H1 (cell line): Measurements from ENCODE around the gene PPP1R9A. TPM values are rescaled to one million over a fixed set of nuclear protein-coding genes. Genes with fewer than 3 reads are reported as not detected.
A peak's percentile ranks its signal among the peaks of the same experiment; 100 is the strongest.

Experiments
- CTCF ChIA-PET: fragments of 300-600 bp; sonication (Branson Sonifier 250); formaldehyde crosslinking; loops from one replicate; lab custom pipeline; 2021; ENCODE audit not compliant: partially characterized antibody; lab: Charles Lee
- POLR2A ChIA-PET: fragments of 300-600 bp; sonication (Branson Sonifier 250); formaldehyde crosslinking; loops from one replicate; lab custom pipeline; 2021; ENCODE audit warnings: inconsistent platforms; ENCODE audit not compliant: partially characterized antibody; lab: Charles Lee
- DNase-seq, 2 experiments: peaks; one replicate each; pipeline versions ENCODE4 v3.0.0 to v3.0.0-alpha.2; 2010 to 2022; ENCODE audit warnings: low spot score in 2 of 2, low read depth in 1 of 2, mixed read lengths in 1 of 2
- FAIRE-seq: peaks from 2 replicates; lab custom pipeline; 2011; peaks lifted over from hg19 to GRCh38; lab: Jason Lieb, UNC
- H2AFZ ChIP-seq: 2 replicates; pipeline ENCODE4 v1.8.1; 2012; ENCODE audit warnings: low read length, inconsistent platforms
- H2AK5ac ChIP-seq: 2 replicates; pipeline ENCODE4 v1.6.1; 2013; ENCODE audit warnings: low read depth, low read length
- H2BK120ac ChIP-seq: replicated peaks from 2 replicates; pipeline ENCODE3; 2013; ENCODE audit warnings: low read depth, low read length, inconsistent platforms
- H2BK12ac ChIP-seq: 2 replicates; pipeline ENCODE4 v1.6.1; 2013; ENCODE audit warnings: low read depth, low read length
- H2BK15ac ChIP-seq: 2 replicates; pipeline ENCODE4 v1.6.1; 2013; ENCODE audit warnings: low read length
- H2BK20ac ChIP-seq: 2 replicates; pipeline ENCODE4 v1.6.1; 2013; ENCODE audit warnings: low read length
- H2BK5ac ChIP-seq: 2 replicates; pipeline ENCODE4 v1.6.1; 2013; ENCODE audit warnings: low read depth, low read length
- H3K14ac ChIP-seq: 2 replicates; pipeline ENCODE4 v1.6.1; 2013; ENCODE audit warnings: inconsistent platforms; ENCODE audit not compliant: insufficient read length
- H3K18ac ChIP-seq: 2 replicates; pipeline ENCODE4 v1.6.1; 2013; ENCODE audit warnings: low read length; ENCODE audit errors: extremely low read depth
- H3K23ac ChIP-seq: 2 replicates; pipeline ENCODE4 v1.6.1; 2013; ENCODE audit warnings: inconsistent platforms; ENCODE audit not compliant: insufficient read length
- H3K23me2 ChIP-seq: 2 replicates; pipeline ENCODE4 v1.6.1; 2013; ENCODE audit warnings: low read depth, low read length
- H3K27ac ChIP-seq: 2 replicates; pipeline ENCODE4 v1.6.1; 2011; ENCODE audit warnings: low read depth, low read length, inconsistent platforms
- H3K27me3 ChIP-seq, 4 experiments: replicated peaks in 1 of 4; 1 replicate in 1 of 4; 2 replicates in 3 of 4; pipeline versions ENCODE4 v1.6.1 to v1.8.1; 2011 to 2013; ENCODE audit warnings: low read length in 3 of 4, mild to moderate bottlenecking in 3 of 4, inconsistent platforms in 2 of 4, mixed read lengths in 2 of 4, moderate library complexity in 1 of 4; ENCODE audit not compliant: control insufficient read depth in 3 of 4, insufficient read depth in 3 of 4; ENCODE audit errors: extremely low read depth in 1 of 4
- H3K36me3 ChIP-seq, 4 experiments: 2 replicates each; pipeline versions ENCODE4 v1.6.1 to v1.8.1; 2011 to 2013; ENCODE audit warnings: mild to moderate bottlenecking in 4 of 4, low read length in 3 of 4, moderate library complexity in 2 of 4, control low read depth in 1 of 4, inconsistent platforms in 1 of 4; ENCODE audit not compliant: insufficient read depth in 4 of 4, control insufficient read depth in 2 of 4
- H3K4ac ChIP-seq: replicated peaks from 2 replicates; pipeline ENCODE3; 2013; ENCODE audit warnings: low read length, low read depth, mixed read lengths, inconsistent platforms; ENCODE audit not compliant: insufficient read length
- H3K4me1 ChIP-seq, 4 experiments: replicated peaks in 1 of 4; 1 replicate in 1 of 4; 2 replicates in 3 of 4; pipeline versions ENCODE4 v1.6.1 to v1.8.1; 2011 to 2013; ENCODE audit warnings: low read length in 3 of 4, inconsistent platforms in 2 of 4, mixed read lengths in 1 of 4; ENCODE audit not compliant: insufficient read depth in 4 of 4, control insufficient read depth in 3 of 4
- H3K4me2 ChIP-seq, 2 experiments: 2 replicates each; pipeline versions ENCODE4 v1.6.1 to v1.8.1; 2011 to 2013; ENCODE audit warnings: low read depth in 2 of 2, low read length in 2 of 2, control low read depth in 1 of 2, inconsistent platforms in 1 of 2, mild to moderate bottlenecking in 1 of 2; ENCODE audit not compliant: insufficient read depth in 1 of 2
- H3K4me3 ChIP-seq, 4 experiments: fragments of 200-600, 300-600 bp in 1 of 4; sonication (generic), shearing (Covaris generic), sonication (Bioruptor Twin) in 1 of 4; 2 replicates each; pipeline versions ENCODE4 v1.5.1 to v1.8.1; 2011 to 2016; ENCODE audit warnings: low read length in 4 of 4, low read depth in 3 of 4, control low read depth in 2 of 4, inconsistent platforms in 2 of 4, mild to moderate bottlenecking in 2 of 4, mixed read lengths in 1 of 4, moderate library complexity in 1 of 4; ENCODE audit not compliant: insufficient read depth in 2 of 4; ENCODE audit errors: extremely low read depth in 1 of 4
- H3K56ac ChIP-seq: replicated peaks from 2 replicates; pipeline ENCODE3; 2013; ENCODE audit warnings: low read depth, mild to moderate bottlenecking, mixed read lengths, low read length, inconsistent platforms; ENCODE audit not compliant: insufficient read length
- H3K79me1 ChIP-seq: 2 replicates; pipeline ENCODE4 v1.6.1; 2013; ENCODE audit warnings: low read depth, low read length, control low read depth
- H3K79me2 ChIP-seq, 2 experiments: 2 replicates each; pipeline versions ENCODE4 v1.6.1 to v1.8.1; 2012 to 2013; ENCODE audit warnings: low read length in 2 of 2, mild to moderate bottlenecking in 2 of 2, inconsistent platforms in 1 of 2; ENCODE audit not compliant: insufficient read depth in 2 of 2, control insufficient read depth in 1 of 2
- H3K9ac ChIP-seq, 4 experiments: replicated peaks in 1 of 4; 1 replicate in 1 of 4; 2 replicates in 3 of 4; pipeline versions ENCODE4 v1.6.1 to v1.8.1; 2011 to 2013; ENCODE audit warnings: low read depth in 3 of 4, low read length in 3 of 4, control low read depth in 2 of 4, mild to moderate bottlenecking in 2 of 4, moderate library complexity in 2 of 4, inconsistent platforms in 1 of 4; ENCODE audit errors: extremely low read depth in 1 of 4
- H3K9me3 ChIP-seq, 2 experiments: 2 replicates each; pipeline versions ENCODE4 v1.6.1 to v1.8.1; 2012 to 2013; ENCODE audit warnings: mild to moderate bottlenecking in 2 of 2, moderate library complexity in 2 of 2, control low read depth in 1 of 2, inconsistent platforms in 1 of 2, low read depth in 1 of 2, low read length in 1 of 2, mixed read lengths in 1 of 2; ENCODE audit not compliant: insufficient read depth in 2 of 2
- H4K20me1 ChIP-seq, 2 experiments: replicated peaks in 1 of 2; 2 replicates each; pipeline versions ENCODE3 to v1.8.1; 2011 to 2013; ENCODE audit warnings: inconsistent platforms in 2 of 2, low read length in 2 of 2, mild to moderate bottlenecking in 1 of 2; ENCODE audit not compliant: insufficient read depth in 2 of 2, control insufficient read depth in 1 of 2
- H4K5ac ChIP-seq: 2 replicates; pipeline ENCODE4 v1.6.1; 2013; ENCODE audit warnings: low read length, low read depth, mixed read lengths, inconsistent platforms; ENCODE audit not compliant: insufficient read length
- H4K8ac ChIP-seq: 2 replicates; pipeline ENCODE4 v1.8.0; 2013; ENCODE audit warnings: mild to moderate bottlenecking, moderate library complexity, low read length, inconsistent platforms; ENCODE audit not compliant: insufficient read depth; ENCODE audit errors: extremely low read depth
- H4K91ac ChIP-seq: replicated peaks from 2 replicates; pipeline ENCODE3; 2013; ENCODE audit warnings: low read length, mixed read lengths, inconsistent platforms; ENCODE audit not compliant: insufficient read length
- CEBPB ChIP-seq: IDR thresholded peaks from 2 replicates; pipeline ENCODE4 v1.6.1; 2012; ENCODE audit warnings: low read depth, low read length
- CTCF ChIP-seq, 3 experiments: IDR thresholded peaks; 1 replicate in 2 of 3; 2 replicates in 1 of 3; pipeline versions ENCODE4 v1.5.1 to v1.6.1; 2011; ENCODE audit warnings: low read length in 3 of 3, mild to moderate bottlenecking in 3 of 3, inconsistent platforms in 2 of 3, low read depth in 1 of 3, moderate library complexity in 1 of 3; ENCODE audit not compliant: insufficient read depth in 1 of 3; ENCODE audit errors: control extremely low read depth in 1 of 3
- RAD21 ChIP-seq, 2 experiments: IDR thresholded peaks in 1 of 2; conservative IDR thresholded peaks in 1 of 2; 2 replicates each; pipeline ENCODE4 v1.6.1; 2011; ENCODE audit warnings: low read depth in 2 of 2, low read length in 2 of 2, improper control_type of control experiment in 1 of 2, inconsistent platforms in 1 of 2, mild to moderate bottlenecking in 1 of 2, moderate library complexity in 1 of 2
- WGBS, 2 experiments: shearing (Covaris generic) in 1 of 2; methylation state at CpG; one replicate each; pipeline versions ENCODE4 v1.1.6 to v1.1.7; 2013 to 2015; ENCODE audit warnings: low lambda C conversion rate in 2 of 2, mixed read lengths in 2 of 2, inconsistent platforms in 1 of 2, low coverage in 1 of 2, missing lambda C conversion rate in 1 of 2; ENCODE audit not compliant: insufficient replicate concordance in 2 of 2, insufficient coverage in 1 of 2, insufficient read length in 1 of 2; ENCODE audit errors: extremely low coverage in 1 of 2, missing lambda C conversion rate in 1 of 2; 5-methylcytosine and 5-hydroxymethylcytosine counted together
- polyA plus RNA-seq, 7 experiments: library from polyadenylated mRNA; depleted of rRNA in 3 of 7; stranded (reverse) in 5 of 7; unstranded in 2 of 7; fragments of >200 nt in 5 of 7; fragments of 200-250 nt in 2 of 7; gene quantifications; 1 replicate in 5 of 7; 2 replicates in 1 of 7; 4 replicates in 1 of 7; pipeline versions ENCODE4 v1.2.1 to v1.2.3, GENCODE V29; 2011 to 2013; ENCODE audit warnings: missing spikeins in 2 of 7, mixed read lengths in 2 of 7
- total RNA-seq: library from RNA; stranded (reverse); fragmentation: NEBNext Ultra II Directional; extraction: Animal tissue kit (Norgen Biotek cat#: 25700); gene quantifications from 2 replicates; pipeline ENCODE4 v1.2.1, GENCODE V29; 2021

Gene PPP1R9A
- total and polyA plus RNA-seq, 2 of the 8 experiments (the other 6 are each of a cell fraction or from before 2014, with no cell fraction given), result 3.0 to 20.3 TPM

DNA sequence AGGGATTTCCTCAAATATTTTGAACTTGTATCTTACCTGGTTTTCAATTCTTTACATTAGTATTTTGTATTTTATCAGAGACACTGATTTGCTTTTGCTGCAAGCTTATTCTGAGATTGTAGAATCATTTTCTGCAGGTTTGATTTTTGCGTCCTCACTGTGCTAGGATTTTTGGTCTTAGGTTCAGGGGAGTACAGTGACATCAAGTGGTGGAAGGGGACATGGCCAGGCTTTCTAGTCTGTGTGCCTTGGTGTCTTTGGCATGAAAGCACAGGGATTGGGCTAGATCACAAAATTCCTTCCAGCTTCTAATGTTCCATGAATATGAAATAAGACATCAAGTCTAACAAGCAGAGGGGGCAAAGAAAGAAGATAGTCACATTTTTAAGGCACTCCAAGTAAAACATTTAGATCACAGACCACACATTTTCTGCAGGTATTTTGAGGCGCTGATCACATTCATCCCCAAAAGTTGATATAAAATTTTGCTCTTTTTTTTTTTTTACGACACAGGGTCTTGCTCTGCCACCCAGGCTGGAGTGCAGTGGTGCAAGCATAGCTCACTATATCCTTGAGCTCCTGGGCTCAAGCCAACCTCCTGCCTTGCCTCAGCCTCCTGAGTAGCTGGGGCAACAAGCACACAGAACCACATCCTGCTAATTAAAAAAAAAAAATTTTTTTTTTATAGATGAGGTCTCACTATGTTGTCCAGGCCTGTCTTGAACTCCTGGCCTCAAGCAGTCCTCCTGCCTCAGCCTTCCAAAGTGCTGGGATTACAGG, 292.6 kb downstream of the PPP1R9A start:
- CTCF ChIA-PET, result interaction anchor here (0.6 to 3.8 kb wide), 14 partner anchors 10 to 754 kb away, joined by 3 to 14 read pairs (median 4); no protein-coding TSS in a partner anchor
- no peak overlapping the region for H3K4me3 ChIP-seq
- no peaks in the 10 kb centered on the region for H3K79me2 ChIP-seq
- no peaks in the 10 kb centered on the region for H3K9me3 ChIP-seq
- no peaks in the 10 kb centered on the region for H3K36me3 ChIP-seq
- no peaks in the 10 kb centered on the region; the same call in 1 of the 2 replicates for H3K79me1 ChIP-seq
- no peak overlapping the region for H4K91ac ChIP-seq
- no peak overlapping the region for H3K27ac ChIP-seq
- H3K27me3 ChIP-seq, result no peaks in the 10 kb centered on the region
- H3K23ac ChIP-seq, result no peak overlapping the region
- H2BK5ac ChIP-seq, result no peak overlapping the region
- H2BK120ac ChIP-seq, result no peak overlapping the region
- no peak overlapping the region for H4K5ac ChIP-seq
- peak; percentile 93 for FAIRE-seq
- no peaks in the 10 kb centered on the region for H3K4me1 ChIP-seq
- no peak overlapping the region for H3K14ac ChIP-seq
- H2AK5ac ChIP-seq, result no peak overlapping the region
- no peak for TF ChIP-seq CEBPB
- peak; percentile 51 to 73 (median 53) for TF ChIP-seq CTCF (IDR thresholded peaks at IDR 0.05; ENCODE audit: control extremely low read depth in 1 of 3, insufficient read depth in 1 of 3, low read depth in 1 of 3, low read length in 3 of 3)
- peak; percentile 84 to 86 for TF ChIP-seq RAD21 (IDR thresholded peaks at IDR 0.05 in 1 of 2, conservative IDR thresholded peaks at IDR 0.05 in 1 of 2; ENCODE audit: low read depth in 2 of 2, low read length in 2 of 2)
- no peak overlapping the region for H3K4me2 ChIP-seq
- POLR2A ChIA-PET, result interaction anchor here (0.6 kb wide), 1 partner anchor 110 kb away, joined by 3 read pairs; no protein-coding TSS in a partner anchor
- peaks cover 0 to 5% of the 10 kb centered on the region in 2 experiments for H4K20me1 ChIP-seq
- no peak overlapping the region for H3K18ac ChIP-seq
- H2BK15ac ChIP-seq, result no peak overlapping the region
- no peak overlapping the region for H2BK20ac ChIP-seq
- H3K23me2 ChIP-seq, result peaks cover 6% of the 10 kb centered on the region; the same call in 1 of the 2 replicates
- no peak overlapping the region for H4K8ac ChIP-seq
- no peak overlapping the region for H3K56ac ChIP-seq
- DNase-seq, result no peak
- WGBS, 2 experiments, result 90% methylated on average over 2 of the region's 3 CpGs; no CpG with 5 or more reads in 1 of the 2 experiments
- H3K4ac ChIP-seq, result no peak overlapping the region
- H2AFZ ChIP-seq, result no peak overlapping the region
- no peak overlapping the region for H2BK12ac ChIP-seq
- H3K9ac ChIP-seq, result no peak overlapping the region
